Measurements from ENCODE around the gene TNFRSF13B.
"Not testable (repeated sequence)": the region's sequence is repeated elsewhere in the genome, so short reads cannot be mapped to it uniquely, and the experiment has no call there.

The TNFRSF13B gene

DNA sequence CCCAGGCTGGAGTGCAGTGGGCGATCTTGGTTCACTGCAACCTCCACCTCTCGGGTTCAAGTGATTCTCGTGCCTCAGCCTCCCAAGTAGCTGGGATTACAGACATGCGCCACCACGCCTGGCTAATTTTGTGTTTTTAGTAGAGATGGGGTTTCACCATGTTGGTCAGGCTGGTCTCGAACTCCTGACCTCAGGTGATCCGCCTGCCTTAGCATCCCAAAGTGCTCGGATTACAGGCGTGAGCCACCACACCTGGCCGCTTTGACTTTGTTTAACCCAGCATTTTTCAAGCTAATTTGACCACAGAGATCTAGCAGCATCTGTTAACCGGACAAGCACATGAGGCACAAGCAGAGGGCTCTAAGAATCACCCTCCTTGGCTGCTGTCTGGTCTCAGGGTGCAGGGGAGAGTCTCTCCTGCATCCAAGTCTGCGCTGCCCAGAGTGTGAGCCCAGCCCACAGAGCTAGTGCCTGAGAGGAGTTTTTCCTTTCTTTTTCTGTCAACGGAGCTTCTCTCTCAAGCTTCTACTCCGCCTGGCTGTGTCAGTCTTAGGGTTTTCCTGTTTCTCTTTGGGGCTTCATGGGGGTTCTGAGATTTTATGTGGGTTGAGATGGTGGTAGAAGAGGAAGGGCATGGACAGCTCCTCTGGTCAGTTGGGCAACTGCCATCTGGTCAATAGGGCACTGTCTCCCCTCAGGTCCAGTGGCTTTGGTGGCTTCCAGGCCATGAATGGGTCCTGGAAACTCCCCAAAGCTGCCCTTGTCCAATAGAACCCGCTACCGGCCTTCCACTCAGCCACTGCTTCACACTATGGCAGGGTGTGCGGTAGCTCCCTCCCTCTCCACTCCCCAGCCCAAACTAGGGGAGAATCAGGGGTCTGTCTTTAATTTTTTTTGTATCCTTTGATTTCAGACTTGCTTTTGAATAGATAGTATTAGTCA, 59.6 kb downstream of the TNFRSF13B start:
- Histone ChIP-seq H3K27me3 (ENCODE audit: control insufficient read depth, insufficient read depth, low read length) (no peaks in the 10 kb centered on the region), H3K9ac (ENCODE audit: low read depth, low read length) (no peak overlapping the region), H3K36me3 (ENCODE audit: control insufficient read depth, insufficient read depth, low read length) (no peaks in the 10 kb centered on the region), H3K4me3 (ENCODE audit: low read depth, low read length) (no peak overlapping the region), H3K9me3 (ENCODE audit: control insufficient read depth, insufficient read depth, low read length) (no peaks in the 10 kb centered on the region), H3K4me1 (ENCODE audit: control insufficient read depth, insufficient read depth, low read length) (no peaks in the 10 kb centered on the region)

DNA sequence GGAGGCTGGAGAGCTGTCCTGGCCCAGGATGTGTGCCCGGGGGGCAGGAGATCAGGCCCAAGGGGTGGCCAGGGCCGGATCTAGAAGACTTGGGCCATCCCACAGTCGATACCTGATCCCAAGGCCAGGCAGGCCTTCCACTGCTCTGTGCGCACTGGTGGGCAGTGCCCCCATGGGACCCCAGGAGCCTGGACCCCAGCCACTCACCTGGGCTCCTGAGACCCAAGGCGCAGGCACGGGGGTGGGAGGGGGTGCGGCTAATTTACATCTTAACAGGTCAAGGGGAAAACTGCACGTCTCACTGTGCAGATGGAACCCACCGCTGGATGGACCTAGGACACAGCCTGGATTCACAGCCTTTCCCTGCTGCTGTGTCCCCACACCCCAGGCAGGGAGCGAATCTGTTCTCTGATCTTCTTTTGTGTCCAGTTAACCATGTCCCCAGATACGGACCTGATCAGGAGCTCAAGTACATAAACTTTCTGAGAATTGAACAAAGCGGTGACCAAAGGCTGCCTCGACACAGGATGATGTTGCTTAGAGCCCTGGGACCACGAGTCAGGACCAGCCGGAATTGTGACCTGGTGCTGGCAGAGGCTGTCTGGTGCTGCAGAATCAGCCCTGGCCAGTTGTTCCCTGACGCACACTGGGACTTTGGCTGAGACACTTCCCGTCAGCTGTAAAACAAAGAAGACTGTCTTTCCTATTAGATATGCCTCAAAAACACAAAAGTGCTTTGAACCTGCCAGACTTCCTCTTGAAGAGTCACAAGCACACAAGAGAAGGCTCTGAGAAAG, 60.6 kb downstream of the TNFRSF13B start:
- H3K4me1 ChIP-seq (ENCODE audit: control insufficient read depth, insufficient read depth, low read length) = no peaks in the 10 kb centered on the region
- no peak overlapping the region for H3K4me3 ChIP-seq (ENCODE audit: low read depth, low read length)
- H3K9me3 ChIP-seq (ENCODE audit: control insufficient read depth, insufficient read depth, low read length) = no peaks in the 10 kb centered on the region
- no peak overlapping the region for H3K9ac ChIP-seq (ENCODE audit: low read depth, low read length)
- no peaks in the 10 kb centered on the region for H3K27me3 ChIP-seq (ENCODE audit: control insufficient read depth, insufficient read depth, low read length)
- no peaks in the 10 kb centered on the region for H3K36me3 ChIP-seq (ENCODE audit: control insufficient read depth, insufficient read depth, low read length)

DNA sequence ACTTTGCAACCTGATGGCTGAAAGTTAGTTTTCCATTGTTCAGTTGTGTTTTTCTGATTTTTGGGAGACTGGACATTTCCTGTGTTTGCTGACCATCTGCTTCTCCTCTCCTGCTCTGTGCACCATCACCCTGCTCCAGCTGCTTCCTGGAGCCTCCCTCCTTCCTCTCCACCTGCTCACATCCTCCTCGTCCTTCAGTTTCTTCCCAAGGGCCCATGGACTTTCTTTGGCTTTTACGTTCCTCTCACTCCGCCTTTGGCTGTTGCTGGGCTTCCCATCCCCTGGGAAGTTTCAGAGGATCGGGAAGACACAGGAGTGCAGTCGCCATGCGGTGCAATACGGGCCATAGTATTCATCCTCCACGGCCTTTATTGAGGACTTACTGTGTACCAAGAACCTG, 61.6 kb downstream of the TNFRSF13B start:
- H3K4me1 ChIP-seq (ENCODE audit: control insufficient read depth, insufficient read depth, low read length) = no peaks in the 10 kb centered on the region
- no peak overlapping the region for H3K4me3 ChIP-seq (ENCODE audit: low read depth, low read length)
- H3K36me3 ChIP-seq (ENCODE audit: control insufficient read depth, insufficient read depth, low read length) = no peaks in the 10 kb centered on the region
- no peaks in the 10 kb centered on the region for H3K9me3 ChIP-seq (ENCODE audit: control insufficient read depth, insufficient read depth, low read length)
- no peak overlapping the region for H3K9ac ChIP-seq (ENCODE audit: low read depth, low read length)
- no peaks in the 10 kb centered on the region for H3K27me3 ChIP-seq (ENCODE audit: control insufficient read depth, insufficient read depth, low read length)

DNA sequence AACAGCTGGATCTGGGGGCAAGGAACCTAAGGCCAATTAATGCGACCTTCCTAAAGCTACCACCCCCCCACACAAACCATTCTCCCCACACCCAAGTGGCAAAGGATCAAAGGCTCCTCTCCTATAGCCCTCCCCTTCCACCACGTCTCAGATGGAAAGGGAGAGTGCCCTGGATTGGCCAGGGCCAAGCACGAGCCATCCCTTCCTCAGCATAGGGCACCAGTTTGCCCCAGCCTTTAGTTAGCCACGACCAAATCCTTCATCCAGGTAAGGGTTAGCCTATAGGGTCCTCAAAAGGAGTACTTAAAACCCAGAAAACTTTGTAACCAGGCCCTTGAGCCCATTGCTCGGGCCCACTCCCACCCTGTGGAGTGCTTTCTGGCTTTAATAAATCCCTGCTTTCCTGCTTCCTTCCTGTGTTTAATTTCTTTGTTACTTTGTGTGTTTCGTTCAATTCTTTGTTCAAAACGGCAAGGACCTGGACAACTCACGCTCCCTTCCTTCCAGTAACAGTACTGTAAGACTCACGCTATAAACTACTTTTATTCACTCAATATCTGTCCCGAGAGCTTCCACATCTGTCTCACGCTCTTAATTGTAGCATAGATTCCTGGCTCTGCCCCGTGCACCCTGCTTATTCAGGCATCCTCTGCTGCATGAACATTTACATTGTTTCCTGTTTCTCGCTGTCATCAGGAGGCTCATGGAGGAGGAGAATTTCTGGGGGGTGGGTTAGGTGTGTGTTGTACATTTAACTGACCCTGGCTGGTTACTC, 62.3 kb downstream of the TNFRSF13B start:
- Histone ChIP-seq H3K4me1 (ENCODE audit: control insufficient read depth, insufficient read depth, low read length) (no peaks in the 10 kb centered on the region), H3K4me3 (ENCODE audit: low read depth, low read length) (no peak overlapping the region), H3K27me3 (ENCODE audit: control insufficient read depth, insufficient read depth, low read length) (no peaks in the 10 kb centered on the region), H3K9me3 (ENCODE audit: control insufficient read depth, insufficient read depth, low read length) (no peaks in the 10 kb centered on the region), H3K9ac (ENCODE audit: low read depth, low read length) (no peak overlapping the region), H3K36me3 (ENCODE audit: control insufficient read depth, insufficient read depth, low read length) (no peaks in the 10 kb centered on the region)

DNA sequence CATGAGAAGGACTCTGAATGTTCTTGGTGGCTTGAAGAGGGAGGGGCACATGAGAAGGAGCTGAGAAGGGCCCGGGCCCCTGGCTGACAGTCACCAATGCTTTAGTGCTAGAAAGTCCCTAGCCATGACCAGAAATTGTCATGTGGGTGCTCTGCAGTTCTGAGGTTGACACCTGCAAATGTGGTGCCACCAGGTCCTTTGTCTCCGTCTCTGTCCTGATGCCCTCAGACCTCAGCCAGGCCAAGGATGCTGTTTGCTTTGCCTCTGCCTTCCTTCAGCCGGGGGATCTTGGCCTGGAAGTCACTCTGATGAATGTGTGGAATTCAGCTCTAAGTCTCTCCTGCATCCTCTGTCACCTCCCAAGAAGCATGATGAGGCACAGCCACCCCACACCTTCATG, 63.6 kb downstream of the TNFRSF13B start:
- Histone ChIP-seq H3K4me3 (ENCODE audit: low read depth, low read length) (no peak overlapping the region), H3K9me3 (ENCODE audit: control insufficient read depth, insufficient read depth, low read length) (no peaks in the 10 kb centered on the region), H3K36me3 (ENCODE audit: control insufficient read depth, insufficient read depth, low read length) (no peaks in the 10 kb centered on the region), H3K9ac (ENCODE audit: low read depth, low read length) (no peak overlapping the region), H3K27me3 (ENCODE audit: control insufficient read depth, insufficient read depth, low read length) (no peaks in the 10 kb centered on the region), H3K4me1 (ENCODE audit: control insufficient read depth, insufficient read depth, low read length) (no peaks in the 10 kb centered on the region)

DNA sequence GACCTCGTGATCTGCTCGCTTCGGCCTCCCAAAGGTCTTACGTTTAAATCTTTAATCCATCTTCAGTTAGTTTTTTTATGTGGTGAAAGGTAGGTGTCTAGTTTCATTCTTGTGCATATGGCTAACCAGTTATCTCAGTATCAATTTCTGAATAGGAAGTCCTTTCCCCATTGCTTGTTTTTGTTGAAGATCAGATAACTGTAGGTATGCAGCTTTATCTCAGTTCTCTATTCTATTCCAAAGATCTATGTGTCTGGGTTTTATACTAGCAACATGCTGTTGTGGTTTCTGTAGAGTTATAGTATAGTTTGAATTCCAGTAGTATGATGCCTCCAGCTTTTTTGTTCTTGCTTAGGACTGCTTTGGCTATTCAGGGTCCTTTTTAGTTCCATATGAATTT, 65.2 kb downstream of the TNFRSF13B start:
- Histone ChIP-seq H3K4me3 (ENCODE audit: low read depth, low read length) (no peak overlapping the region), H3K4me1 (ENCODE audit: control insufficient read depth, insufficient read depth, low read length) (no peaks in the 10 kb centered on the region), H3K27me3 (ENCODE audit: control insufficient read depth, insufficient read depth, low read length) (no peaks in the 10 kb centered on the region), H3K9ac (ENCODE audit: low read depth, low read length) (no peak overlapping the region), H3K36me3 (ENCODE audit: control insufficient read depth, insufficient read depth, low read length) (no peaks in the 10 kb centered on the region), H3K9me3 (ENCODE audit: control insufficient read depth, insufficient read depth, low read length) (no peaks in the 10 kb centered on the region)

DNA sequence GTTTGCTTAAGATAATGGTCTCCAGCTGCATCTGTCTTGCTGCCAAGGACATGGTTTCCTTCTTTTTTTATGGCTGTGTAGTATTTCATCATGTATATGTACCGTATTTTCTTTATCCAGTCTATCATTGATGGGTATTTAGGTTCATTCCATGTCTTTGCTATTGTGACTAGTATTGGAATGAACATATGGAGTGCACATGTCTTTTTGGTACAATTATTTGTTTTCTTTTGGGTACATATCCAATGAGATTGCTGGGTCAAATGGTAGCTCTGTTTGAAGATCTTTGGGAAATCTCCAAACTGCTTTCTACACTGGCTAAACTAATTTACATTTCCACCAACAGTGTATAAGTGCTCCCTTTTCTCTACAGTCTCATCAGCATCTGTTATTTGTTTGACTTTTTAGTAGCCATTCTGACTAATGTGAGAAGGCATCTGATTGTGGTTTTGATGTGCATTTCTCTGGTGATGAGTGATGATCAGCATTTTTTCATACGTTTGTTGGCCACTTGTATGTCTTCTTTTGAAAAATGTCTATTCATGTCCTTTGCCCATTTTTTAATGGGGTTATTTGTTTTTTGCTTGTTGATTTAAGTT, 66.2 kb downstream of the TNFRSF13B start:
- H3K4me3 ChIP-seq (ENCODE audit: low read depth, low read length) = no peak overlapping the region
- H3K4me1 ChIP-seq (ENCODE audit: control insufficient read depth, insufficient read depth, low read length) = no peaks in the 10 kb centered on the region
- no peaks in the 10 kb centered on the region for H3K9me3 ChIP-seq (ENCODE audit: control insufficient read depth, insufficient read depth, low read length)
- no peak overlapping the region for H3K9ac ChIP-seq (ENCODE audit: low read depth, low read length)
- no peaks in the 10 kb centered on the region for H3K27me3 ChIP-seq (ENCODE audit: control insufficient read depth, insufficient read depth, low read length)
- H3K36me3 ChIP-seq (ENCODE audit: control insufficient read depth, insufficient read depth, low read length) = no peaks in the 10 kb centered on the region

DNA sequence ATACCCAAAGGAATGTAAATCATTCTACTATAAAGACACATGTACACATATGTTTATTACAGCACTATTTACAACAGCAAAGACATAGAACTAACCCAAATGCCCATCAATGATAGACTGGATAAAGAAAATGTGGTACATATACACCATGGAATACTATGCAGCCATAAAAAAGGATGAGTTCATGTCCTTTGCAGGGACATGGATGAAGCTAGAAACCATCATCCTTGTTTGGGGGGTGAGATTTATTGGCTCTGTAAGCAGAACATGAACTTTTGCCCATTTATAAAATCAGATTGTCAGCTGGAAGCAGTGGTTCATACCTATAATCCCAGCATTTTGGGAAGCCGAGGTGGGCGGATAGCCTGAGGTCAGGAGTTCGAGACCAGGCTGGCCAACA, 68.8 kb downstream of the TNFRSF13B start:
- H3K36me3 ChIP-seq (ENCODE audit: control insufficient read depth, insufficient read depth, low read length); H3K9me3 ChIP-seq (ENCODE audit: control insufficient read depth, insufficient read depth, low read length); H3K4me3 ChIP-seq (ENCODE audit: low read depth, low read length); H3K27me3 ChIP-seq (ENCODE audit: control insufficient read depth, insufficient read depth, low read length); H3K9ac ChIP-seq (ENCODE audit: low read depth, low read length); H3K4me1 ChIP-seq (ENCODE audit: control insufficient read depth, insufficient read depth, low read length): not testable (repeated sequence)

DNA sequence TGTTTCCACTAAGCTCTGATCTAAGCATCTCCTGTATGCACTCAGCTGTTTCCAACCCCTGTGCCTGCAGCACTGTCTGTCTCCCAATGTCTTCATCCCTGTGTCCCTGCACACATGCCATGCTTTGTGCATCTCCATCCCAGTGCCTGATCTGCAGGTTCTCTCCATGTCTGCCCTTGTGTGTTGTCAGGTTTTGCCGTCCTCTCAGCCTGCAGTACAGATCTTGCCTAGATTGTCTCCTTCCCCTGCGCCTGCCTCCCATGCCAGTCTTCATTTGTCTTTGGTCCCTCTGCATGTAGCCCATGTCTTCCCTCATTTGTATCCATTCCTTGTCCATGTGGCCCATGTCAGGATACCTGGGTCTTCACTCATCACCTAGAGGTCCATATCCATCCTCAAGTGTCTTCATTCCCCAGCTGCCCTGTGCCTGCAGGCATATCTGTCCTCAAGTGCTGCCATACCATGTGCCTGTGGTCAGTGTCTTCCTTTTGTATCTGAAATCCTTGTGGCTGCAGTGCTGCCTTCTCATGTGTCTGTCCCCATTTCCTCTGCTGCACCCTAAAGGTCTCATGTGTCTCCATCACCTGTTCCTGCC, 71.5 kb downstream of the TNFRSF13B start:
- Histone ChIP-seq H3K9me3 (ENCODE audit: control insufficient read depth, insufficient read depth, low read length) (no peaks in the 10 kb centered on the region), H3K4me1 (ENCODE audit: control insufficient read depth, insufficient read depth, low read length) (no peaks in the 10 kb centered on the region), H3K36me3 (ENCODE audit: control insufficient read depth, insufficient read depth, low read length) (no peaks in the 10 kb centered on the region), H3K9ac (ENCODE audit: low read depth, low read length) (no peak overlapping the region), H3K4me3 (ENCODE audit: low read depth, low read length) (no peak overlapping the region), H3K27me3 (ENCODE audit: control insufficient read depth, insufficient read depth, low read length) (no peaks in the 10 kb centered on the region)

DNA sequence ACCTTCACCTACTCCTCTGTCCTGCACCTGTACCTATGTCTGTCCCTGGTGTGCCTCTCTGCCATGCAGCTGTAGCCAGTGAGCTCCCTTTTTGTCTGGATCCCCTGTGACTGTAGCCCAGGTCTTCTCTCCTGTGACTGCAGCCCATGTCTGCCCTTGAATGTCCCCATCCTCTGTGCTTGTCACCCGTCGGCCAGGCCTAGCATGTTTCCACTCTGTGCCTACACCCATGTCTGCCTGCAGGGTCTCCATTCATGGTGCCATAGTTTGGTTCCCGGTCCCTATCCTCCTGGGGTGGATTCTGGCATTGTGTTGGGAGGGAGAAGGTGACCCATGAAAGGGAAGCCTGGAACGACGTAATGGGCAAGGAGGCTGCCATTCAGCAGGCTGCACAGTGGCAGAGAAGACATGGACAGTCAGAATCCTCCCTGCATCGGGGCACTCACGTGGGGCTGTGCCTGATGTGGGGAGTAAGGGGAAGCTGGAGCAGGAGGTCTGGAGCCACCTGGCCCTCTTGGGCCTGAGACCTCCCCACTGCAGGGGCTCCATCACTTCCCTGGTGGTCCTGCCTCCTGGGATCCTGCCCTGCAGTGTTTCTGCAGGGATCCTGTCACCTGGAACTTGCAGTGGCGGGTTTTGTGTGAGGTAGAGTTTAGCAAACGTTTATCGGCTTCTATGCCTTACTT, 74.6 kb downstream of the TNFRSF13B start:
- not testable (repeated sequence) for H3K4me1 ChIP-seq (ENCODE audit: control insufficient read depth, insufficient read depth, low read length); H3K36me3 ChIP-seq (ENCODE audit: control insufficient read depth, insufficient read depth, low read length); H3K4me3 ChIP-seq (ENCODE audit: low read depth, low read length); H3K9ac ChIP-seq (ENCODE audit: low read depth, low read length); H3K9me3 ChIP-seq (ENCODE audit: control insufficient read depth, insufficient read depth, low read length); H3K27me3 ChIP-seq (ENCODE audit: control insufficient read depth, insufficient read depth, low read length)

DNA sequence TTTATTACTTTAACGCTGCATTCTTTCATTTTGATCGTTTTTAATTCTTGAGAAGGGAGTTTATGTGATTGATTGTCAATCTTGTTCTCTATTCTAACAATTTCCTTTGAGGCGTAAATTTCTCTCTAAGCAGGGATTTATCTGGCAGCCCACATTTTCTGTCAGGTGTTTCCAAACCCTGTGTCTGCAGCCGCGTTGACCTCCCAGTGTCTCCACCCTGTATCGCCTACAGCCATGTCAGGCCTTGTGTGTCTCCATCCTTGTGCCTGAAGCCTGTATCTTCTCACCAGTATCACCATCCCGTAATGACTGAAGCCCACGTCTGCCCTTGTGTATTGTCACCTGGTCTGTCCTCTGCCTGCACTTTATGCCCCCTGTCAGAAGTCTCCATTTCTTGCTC, 75.7 kb downstream of the TNFRSF13B start:
- not testable (repeated sequence) for H3K9me3 ChIP-seq (ENCODE audit: control insufficient read depth, insufficient read depth, low read length); H3K4me1 ChIP-seq (ENCODE audit: control insufficient read depth, insufficient read depth, low read length); H3K27me3 ChIP-seq (ENCODE audit: control insufficient read depth, insufficient read depth, low read length); H3K9ac ChIP-seq (ENCODE audit: low read depth, low read length); H3K4me3 ChIP-seq (ENCODE audit: low read depth, low read length); H3K36me3 ChIP-seq (ENCODE audit: control insufficient read depth, insufficient read depth, low read length)

Data from iPS-15b (cell line).